ENCODE results near the gene USP6NL. TPM values are rescaled to one million over a fixed set of nuclear protein-coding genes. Genes with fewer than 3 reads are reported as not detected.

Gene USP6NL
- total RNA-seq, 1 experiment from 2014 or later = 35.6 TPM

GRCh38 chr10:11506247-11506789, 105.1 kb downstream of the USP6NL start:
- H3K4me3 Mint-ChIP-seq (ENCODE audit: unreplicated experiment) = no peak overlapping the region
- intact Hi-C loops (cut with micrococcal nuclease; ENCODE audit: unreplicated experiment) = no loop called here
- H3K36me3 ChIP-seq (ENCODE audit: control insufficient read depth, insufficient read depth, low read length) = peaks cover 1% of the 10 kb centered on the region; the same call in 1 of the 2 replicates
- H3K4me1 ChIP-seq = peaks cover 17% of the 10 kb centered on the region
- H3K9me3 ChIP-seq = no peaks in the 10 kb centered on the region
- DNase-seq = no peak
- H3K36me3 Mint-ChIP-seq (ENCODE audit: insufficient read depth, unreplicated experiment) = peaks cover 12% of the 10 kb centered on the region
- CTCF ChIA-PET = interaction anchor here (0.6 kb wide), 1 partner anchor 59 kb away, joined by 3 read pairs; no protein-coding TSS in a partner anchor
- BruUV-seq (replicated peaks) = no TSS peak
- no peak overlapping the region for H3K4me3 ChIP-seq (ENCODE audit: low read depth, low read length)
- no peaks in the 10 kb centered on the region for H3K27me3 Mint-ChIP-seq (ENCODE audit: insufficient read depth, unreplicated experiment)
- no peaks in the 10 kb centered on the region for H3K27me3 ChIP-seq (replicated peaks; ENCODE audit: control insufficient read depth, insufficient read depth, low read length)
- peaks cover 17% of the 10 kb centered on the region for H3K4me1 Mint-ChIP-seq (ENCODE audit: low read depth, unreplicated experiment)
- no peaks in the 10 kb centered on the region for H3K9me3 Mint-ChIP-seq (ENCODE audit: unreplicated experiment)
- no peak for TF ChIP-seq CTCF (IDR thresholded peaks at IDR 0.05; ENCODE audit: insufficient read depth in 1 of 2, low read depth in 1 of 2, low read length in 1 of 2, severe bottlenecking in 1 of 2, unreplicated experiment in 1 of 2)
- POLR2A ChIA-PET = no interaction called here
- H3K27ac Mint-ChIP-seq (ENCODE audit: unreplicated experiment) = no peak overlapping the region

GRCh38 chr10:11505639-11506038, 105.8 kb downstream of the USP6NL start:
- CTCF ChIA-PET = no interaction called here

GRCh38 chr10:11504566-11505285, 106.7 kb downstream of the USP6NL start:
- BruUV-seq (replicated peaks) = no TSS peak
- CTCF ChIA-PET = interaction anchor here (1.0 kb wide), 1 partner anchor 220 kb away, joined by 4 read pairs; no protein-coding TSS in a partner anchor
- no peak for DNase-seq
- no peaks in the 10 kb centered on the region for H3K9me3 ChIP-seq
- POLR2A ChIA-PET = interaction anchor here (0.6 kb wide), 1 partner anchor 447 kb away, joined by 3 read pairs; no protein-coding TSS in a partner anchor
- no peaks in the 10 kb centered on the region for H3K27me3 ChIP-seq (replicated peaks; ENCODE audit: control insufficient read depth, insufficient read depth, low read length)
- TF ChIP-seq CTCF (IDR thresholded peaks at IDR 0.05; ENCODE audit: insufficient read depth in 1 of 2, low read depth in 1 of 2, low read length in 1 of 2, severe bottlenecking in 1 of 2, unreplicated experiment in 1 of 2) = no peak
- no peak overlapping the region for H3K4me3 ChIP-seq (ENCODE audit: low read depth, low read length)
- H3K27ac Mint-ChIP-seq (ENCODE audit: unreplicated experiment) = no peak overlapping the region
- H3K27me3 Mint-ChIP-seq (ENCODE audit: insufficient read depth, unreplicated experiment) = no peaks in the 10 kb centered on the region
- peaks cover 6% of the 10 kb centered on the region for H3K36me3 Mint-ChIP-seq (ENCODE audit: insufficient read depth, unreplicated experiment)
- intact Hi-C loops (cut with micrococcal nuclease; ENCODE audit: unreplicated experiment) = no loop called here
- peaks cover 17% of the 10 kb centered on the region for H3K4me1 Mint-ChIP-seq (ENCODE audit: low read depth, unreplicated experiment)
- peaks cover 17% of the 10 kb centered on the region for H3K4me1 ChIP-seq
- no peaks in the 10 kb centered on the region for H3K9me3 Mint-ChIP-seq (ENCODE audit: unreplicated experiment)
- no peak overlapping the region for H3K4me3 Mint-ChIP-seq (ENCODE audit: unreplicated experiment)
- peaks cover 1% of the 10 kb centered on the region; the same call in 1 of the 2 replicates for H3K36me3 ChIP-seq (ENCODE audit: control insufficient read depth, insufficient read depth, low read length)

More at GRCh38 chr10:11505639-11506038, 105.8 kb downstream of the USP6NL start:
- Mint-ChIP-seq H3K4me1 (ENCODE audit: low read depth, unreplicated experiment) (peaks cover 17% of the 10 kb centered on the region), H3K27me3 (ENCODE audit: insufficient read depth, unreplicated experiment) (no peaks in the 10 kb centered on the region), H3K27ac (ENCODE audit: unreplicated experiment) (no peak overlapping the region), H3K36me3 (ENCODE audit: insufficient read depth, unreplicated experiment) (peaks cover 12% of the 10 kb centered on the region), H3K4me3 (ENCODE audit: unreplicated experiment) (no peak overlapping the region), H3K9me3 (ENCODE audit: unreplicated experiment) (no peaks in the 10 kb centered on the region)
- POLR2A ChIA-PET = no interaction called here
- no peak for DNase-seq
- no peaks in the 10 kb centered on the region for H3K27me3 ChIP-seq (replicated peaks; ENCODE audit: control insufficient read depth, insufficient read depth, low read length)
- intact Hi-C loops (cut with micrococcal nuclease; ENCODE audit: unreplicated experiment) = no loop called here
- peaks cover 1% of the 10 kb centered on the region; the same call in 1 of the 2 replicates for H3K36me3 ChIP-seq (ENCODE audit: control insufficient read depth, insufficient read depth, low read length)
- H3K4me3 ChIP-seq (ENCODE audit: low read depth, low read length) = no peak overlapping the region
- no peaks in the 10 kb centered on the region for H3K9me3 ChIP-seq
- no peak for TF ChIP-seq CTCF (IDR thresholded peaks at IDR 0.05; ENCODE audit: insufficient read depth in 1 of 2, low read depth in 1 of 2, low read length in 1 of 2, severe bottlenecking in 1 of 2, unreplicated experiment in 1 of 2)
- peaks cover 17% of the 10 kb centered on the region for H3K4me1 ChIP-seq
- BruUV-seq (replicated peaks) = no TSS peak

Measured in Caco-2 (cell line).